Astrocyte (in vitro differentiated cells and primary cell): ENCODE data around the gene TMEM220.

Experiments used
- EZH2 ChIP-seq: IDR thresholded peaks from 2 replicates; pipeline ENCODE4 v1.6.1; 2012; ENCODE audit warnings: mild to moderate bottlenecking, low read length, inconsistent platforms; ENCODE audit not compliant: insufficient read depth
- TF ChIP-seq, protein P1 (sequence below): IDR thresholded peaks from 2 replicates; pipeline ENCODE4 v1.5.1; 2011; ENCODE audit warnings: low read depth, mild to moderate bottlenecking, inconsistent platforms, low read length, moderate library complexity; ENCODE audit not compliant: insufficient read depth

DNA sequence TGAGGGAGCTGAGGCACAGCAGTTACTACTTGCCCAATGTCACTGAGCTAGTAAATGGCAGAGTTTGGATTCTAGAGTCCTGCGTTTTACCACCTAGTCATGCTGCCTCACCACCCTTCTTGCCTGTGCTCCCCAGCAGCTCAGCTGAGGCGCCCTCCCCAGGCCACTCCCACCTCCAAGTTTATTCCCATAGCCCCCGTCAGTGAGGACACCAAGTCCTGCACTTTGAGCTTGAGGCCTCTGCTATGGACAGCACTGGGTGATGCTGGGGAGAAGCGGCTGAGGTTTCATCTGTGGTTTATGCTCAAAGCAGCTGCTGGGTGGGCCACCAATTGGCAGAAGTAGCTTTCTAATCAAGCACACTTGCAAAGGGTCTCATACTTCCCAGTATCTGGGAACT lies 37.4 kb upstream of the TMEM220 start:
- TF ChIP-seq, protein P1, sequence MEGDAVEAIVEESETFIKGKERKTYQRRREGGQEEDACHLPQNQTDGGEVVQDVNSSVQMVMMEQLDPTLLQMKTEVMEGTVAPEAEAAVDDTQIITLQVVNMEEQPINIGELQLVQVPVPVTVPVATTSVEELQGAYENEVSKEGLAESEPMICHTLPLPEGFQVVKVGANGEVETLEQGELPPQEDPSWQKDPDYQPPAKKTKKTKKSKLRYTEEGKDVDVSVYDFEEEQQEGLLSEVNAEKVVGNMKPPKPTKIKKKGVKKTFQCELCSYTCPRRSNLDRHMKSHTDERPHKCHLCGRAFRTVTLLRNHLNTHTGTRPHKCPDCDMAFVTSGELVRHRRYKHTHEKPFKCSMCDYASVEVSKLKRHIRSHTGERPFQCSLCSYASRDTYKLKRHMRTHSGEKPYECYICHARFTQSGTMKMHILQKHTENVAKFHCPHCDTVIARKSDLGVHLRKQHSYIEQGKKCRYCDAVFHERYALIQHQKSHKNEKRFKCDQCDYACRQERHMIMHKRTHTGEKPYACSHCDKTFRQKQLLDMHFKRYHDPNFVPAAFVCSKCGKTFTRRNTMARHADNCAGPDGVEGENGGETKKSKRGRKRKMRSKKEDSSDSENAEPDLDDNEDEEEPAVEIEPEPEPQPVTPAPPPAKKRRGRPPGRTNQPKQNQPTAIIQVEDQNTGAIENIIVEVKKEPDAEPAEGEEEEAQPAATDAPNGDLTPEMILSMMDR = no peak
- TF ChIP-seq EZH2 = no peak
